GM18517 (cell line): ENCODE data around the gene GRIK4.

ENCODE experiments used
- ATAC-seq: cut with Tn5 transposase; IDR thresholded peaks from one replicate; pipeline ENCODE4 v1.9.1; 2021; ENCODE audit warnings: mild to moderate bottlenecking, moderate library complexity; ENCODE audit not compliant: unreplicated experiment

Gene GRIK4

DNA sequence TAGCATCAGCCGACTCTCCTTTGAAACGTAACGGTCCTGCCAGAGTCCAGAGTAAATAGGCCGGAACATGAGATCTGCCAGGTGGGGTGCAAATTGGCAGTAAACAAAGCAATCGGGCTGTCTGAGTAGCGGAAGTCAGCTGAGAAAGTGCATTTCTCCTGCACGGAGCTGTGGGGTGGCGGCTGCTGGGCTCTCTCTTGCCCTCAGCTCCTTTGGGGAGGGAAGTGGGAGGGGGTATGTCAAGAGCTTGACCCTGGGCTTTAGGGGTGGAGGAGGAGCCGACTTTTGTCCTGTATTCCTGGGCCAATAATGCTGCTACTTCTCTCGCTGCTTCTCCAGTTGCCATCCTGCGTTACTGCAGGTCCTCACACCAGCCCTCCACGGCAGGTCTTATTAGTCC is 11.6 kb downstream of the GRIK4 start:
- ATAC-seq = no peak

DNA sequence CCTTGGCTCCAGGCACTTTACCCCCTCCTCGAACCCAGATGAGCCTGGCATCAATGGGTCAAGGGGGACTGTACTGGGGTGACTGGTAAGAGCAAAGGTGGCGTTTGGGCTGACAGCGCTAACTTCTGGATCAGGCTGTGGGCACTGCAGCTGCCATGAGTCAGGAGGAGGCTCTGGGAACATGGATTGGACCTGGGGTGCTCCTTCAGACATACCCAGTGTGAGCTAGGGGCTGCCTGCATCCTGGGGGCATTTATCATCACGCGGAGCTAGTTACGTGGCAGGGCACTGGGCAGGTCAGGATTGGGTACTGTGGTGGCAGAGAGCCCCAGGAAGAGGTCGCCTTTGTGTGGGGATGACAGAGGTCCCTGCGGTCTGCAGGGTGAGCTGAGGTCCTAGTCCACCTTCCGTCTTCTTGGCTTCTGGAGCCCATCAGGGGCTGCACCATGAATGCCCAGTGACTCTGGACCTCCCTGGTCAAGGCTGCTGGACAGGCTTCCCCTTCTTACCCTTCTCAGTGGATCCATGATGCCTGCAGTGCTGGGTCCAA is 13.1 kb downstream of the GRIK4 start:
- no peak for ATAC-seq

DNA sequence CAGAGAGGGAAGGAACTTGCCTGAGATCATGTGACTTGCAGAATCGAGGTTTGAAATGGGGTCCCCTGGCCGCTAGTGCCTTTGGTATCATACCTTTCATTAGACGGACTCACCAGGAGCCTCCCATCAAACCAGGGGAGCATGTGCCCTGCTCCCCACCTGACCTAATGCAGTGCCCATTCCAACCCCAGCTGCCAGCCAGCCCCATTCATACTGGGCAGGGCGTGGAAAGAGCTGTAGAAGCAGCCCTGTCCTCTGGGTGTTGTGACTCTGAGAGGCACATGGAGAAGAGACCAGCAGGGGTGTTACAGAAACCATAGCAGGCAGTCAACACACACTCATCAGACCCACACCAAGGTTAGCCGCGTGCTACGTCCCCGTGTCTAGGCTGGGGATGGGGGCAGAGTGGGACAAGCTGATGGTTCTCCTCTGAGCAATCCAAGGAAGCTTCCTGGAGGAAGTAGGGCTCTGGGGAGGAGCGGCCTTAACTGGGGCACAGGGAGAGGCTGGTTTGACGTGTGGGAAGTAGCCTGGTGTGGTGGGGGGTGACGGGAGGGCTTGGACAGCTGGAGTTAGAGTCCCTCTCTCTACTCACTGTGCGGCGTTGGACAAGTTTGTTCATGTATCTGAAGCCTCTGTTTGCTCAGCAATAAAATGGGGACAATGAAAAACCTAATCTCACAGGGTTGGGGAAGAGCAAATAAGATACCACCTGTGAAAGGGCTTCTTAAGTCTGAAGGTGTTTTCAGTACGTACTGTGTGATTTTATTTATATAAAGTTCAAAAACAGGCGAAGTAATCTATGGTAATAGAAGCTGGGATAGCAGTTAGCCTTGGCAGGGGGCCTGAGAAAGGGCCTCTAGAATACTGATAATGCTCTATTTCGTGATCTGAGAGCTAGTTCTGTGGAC is 14.0 kb downstream of the GRIK4 start:
- no peak for ATAC-seq

DNA sequence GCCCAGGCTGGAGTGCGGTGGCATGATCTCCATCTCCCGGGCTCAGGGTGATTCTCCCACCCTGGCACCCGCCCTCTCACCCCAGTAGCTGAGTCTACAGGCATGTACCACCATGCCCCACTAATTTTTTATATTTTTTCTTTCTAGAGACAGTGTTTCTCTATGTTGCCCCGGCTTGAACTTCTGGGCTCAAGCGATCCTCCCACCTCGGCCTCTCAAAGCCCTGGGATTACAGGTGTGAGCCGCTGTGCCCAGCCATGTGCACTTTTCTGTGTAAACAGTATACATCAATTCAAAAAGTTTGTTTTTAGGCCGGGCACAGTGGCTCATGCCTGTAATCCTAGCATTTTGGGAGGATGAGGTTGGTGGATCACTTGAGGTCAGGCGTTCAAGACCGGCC is 14.7 kb downstream of the GRIK4 start:
- ATAC-seq = no peak

DNA sequence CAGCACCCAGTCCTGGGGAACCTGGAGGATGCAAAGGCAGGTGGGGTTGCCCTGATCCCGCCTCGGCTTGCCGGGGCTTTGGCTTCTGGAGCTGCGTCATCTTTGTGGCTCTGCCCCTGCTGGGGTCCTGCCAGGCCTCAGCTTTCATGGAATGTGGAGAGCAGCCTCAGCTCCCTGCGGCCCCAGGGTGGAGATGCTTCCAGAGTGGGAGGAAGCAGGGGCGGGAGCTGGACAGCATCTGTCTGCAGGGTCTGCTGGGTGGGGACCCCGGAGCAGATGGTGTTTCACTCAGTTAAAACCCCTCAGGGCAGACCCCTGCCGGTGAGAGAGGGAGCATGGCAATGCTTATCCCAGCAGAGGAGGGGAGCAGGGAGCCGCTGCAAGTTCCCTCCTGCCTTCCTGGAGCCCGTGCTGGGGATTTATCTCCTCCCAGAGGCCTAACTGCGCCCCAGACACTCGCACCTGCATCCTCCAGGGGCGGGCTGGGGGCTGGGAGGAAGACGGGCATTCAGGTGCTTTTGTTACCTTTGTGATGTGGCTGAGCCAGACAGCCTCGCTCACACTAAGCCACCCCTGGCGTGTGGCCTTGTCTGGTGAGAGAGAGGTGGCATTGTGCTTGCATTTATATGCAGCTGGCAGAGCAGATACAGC is 15.7 kb downstream of the GRIK4 start:
- ATAC-seq = no peak

DNA sequence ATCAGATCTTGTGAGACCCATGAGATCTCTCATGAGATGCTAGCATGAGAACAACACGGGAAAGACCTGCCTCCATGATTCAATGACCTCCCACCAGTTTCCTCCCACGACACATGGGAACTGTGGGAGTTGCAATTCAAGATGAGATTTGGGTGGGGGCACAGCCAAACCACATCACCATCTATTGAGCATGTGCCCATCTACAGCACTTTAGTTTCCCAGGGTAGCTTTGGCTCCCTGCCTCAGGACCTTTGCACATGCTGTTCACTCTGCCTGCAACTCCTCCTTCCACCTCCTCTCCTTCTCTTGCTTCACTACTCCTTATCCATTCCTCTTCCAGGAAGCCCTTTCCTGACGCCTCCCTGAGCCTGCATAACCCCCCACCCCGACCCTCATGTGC is 17.2 kb downstream of the GRIK4 start:
- no peak for ATAC-seq

DNA sequence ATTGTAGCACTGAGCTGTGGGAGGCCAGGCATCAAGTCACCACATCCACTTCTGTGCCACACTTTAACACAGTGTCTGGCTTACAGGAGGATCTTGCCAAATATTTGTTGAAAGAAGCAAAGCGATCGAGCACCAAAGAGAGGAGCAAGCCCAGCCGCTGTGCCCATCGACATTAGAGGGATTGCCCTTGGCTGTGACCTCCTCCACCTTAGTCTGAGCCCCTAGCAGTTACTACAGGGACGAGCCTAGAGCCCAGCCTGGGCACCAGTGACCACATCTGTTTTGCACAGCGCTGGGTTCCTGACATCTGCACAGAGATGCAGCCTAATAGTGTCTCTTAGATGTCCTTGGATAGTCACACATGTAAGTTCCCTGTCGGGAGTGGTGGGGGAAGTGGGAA is 17.7 kb downstream of the GRIK4 start:
- no peak for ATAC-seq

DNA sequence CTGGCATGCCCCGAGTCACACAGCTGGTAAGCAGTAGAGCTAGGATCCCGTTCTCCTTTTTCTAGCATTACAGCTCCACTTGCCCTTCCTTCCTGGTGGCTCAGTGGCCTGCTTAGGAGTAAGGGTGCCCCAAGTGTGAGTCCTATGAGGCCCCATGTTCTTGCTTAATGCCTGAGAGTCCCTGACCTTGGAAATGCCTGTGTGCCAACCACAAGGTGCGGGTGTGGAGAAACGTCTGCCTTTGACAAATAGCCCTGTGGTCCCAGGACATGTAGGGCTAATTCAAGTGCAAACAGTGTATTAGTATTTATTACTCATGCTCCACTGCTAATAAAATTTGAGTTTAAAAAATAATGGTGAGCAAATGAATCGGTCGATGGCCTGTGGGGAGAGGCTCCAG is 18.4 kb downstream of the GRIK4 start:
- ATAC-seq = no peak

DNA sequence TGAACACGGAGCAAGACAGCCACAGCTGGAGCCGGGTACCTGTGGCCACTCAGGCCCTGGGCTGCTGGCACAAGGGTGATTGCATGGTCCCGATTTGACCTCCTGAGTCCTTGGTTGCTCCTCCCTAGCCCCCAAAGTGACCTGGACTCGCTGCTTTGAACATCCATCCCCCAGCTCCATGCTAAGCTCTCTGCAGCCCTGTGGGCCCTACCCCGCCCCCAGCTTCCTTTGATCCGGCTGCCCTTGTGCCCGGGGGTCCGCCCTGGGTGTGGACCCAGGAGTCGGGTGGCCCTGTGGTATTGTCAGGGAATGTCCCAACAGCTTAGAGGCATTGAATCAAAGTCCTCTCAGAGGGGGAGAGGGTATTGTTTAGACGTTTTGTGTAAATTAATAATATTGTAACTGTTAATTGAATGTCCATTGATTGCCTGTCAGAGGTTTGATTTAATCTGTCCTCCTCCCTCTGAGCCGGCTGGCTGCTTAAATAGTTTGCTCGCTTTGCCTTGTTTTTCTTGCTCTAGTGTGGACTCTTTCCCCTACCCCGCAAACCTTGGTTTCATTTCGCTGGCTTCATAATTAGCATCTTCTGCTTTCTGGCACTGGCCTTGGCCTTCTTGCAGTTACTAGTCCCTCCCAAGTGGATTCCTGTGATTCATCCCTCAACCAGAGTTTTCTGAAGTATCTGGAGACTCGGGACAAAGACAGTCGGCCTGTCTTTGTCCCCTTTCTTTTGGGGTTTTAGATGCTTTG is 20.7 kb downstream of the GRIK4 start:
- ATAC-seq = no peak

DNA sequence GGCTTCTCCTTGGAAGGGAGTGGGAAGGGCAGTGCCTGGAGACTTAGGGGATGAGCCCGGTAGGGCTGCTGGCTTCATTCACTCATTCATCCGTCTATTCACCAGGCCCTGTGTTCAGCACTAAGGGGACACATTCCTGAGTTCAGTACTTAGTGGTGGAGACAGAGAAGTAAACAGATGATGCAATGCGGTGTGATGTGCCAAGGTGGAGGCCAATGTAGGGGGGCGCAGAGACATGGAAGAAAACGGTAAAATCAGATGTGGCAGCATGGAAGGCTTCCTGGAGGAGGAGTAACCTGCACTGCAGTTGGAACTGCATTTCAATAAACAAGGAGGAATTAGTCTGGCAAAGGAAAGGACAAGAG is 21.3 kb downstream of the GRIK4 start:
- ATAC-seq = no peak

DNA sequence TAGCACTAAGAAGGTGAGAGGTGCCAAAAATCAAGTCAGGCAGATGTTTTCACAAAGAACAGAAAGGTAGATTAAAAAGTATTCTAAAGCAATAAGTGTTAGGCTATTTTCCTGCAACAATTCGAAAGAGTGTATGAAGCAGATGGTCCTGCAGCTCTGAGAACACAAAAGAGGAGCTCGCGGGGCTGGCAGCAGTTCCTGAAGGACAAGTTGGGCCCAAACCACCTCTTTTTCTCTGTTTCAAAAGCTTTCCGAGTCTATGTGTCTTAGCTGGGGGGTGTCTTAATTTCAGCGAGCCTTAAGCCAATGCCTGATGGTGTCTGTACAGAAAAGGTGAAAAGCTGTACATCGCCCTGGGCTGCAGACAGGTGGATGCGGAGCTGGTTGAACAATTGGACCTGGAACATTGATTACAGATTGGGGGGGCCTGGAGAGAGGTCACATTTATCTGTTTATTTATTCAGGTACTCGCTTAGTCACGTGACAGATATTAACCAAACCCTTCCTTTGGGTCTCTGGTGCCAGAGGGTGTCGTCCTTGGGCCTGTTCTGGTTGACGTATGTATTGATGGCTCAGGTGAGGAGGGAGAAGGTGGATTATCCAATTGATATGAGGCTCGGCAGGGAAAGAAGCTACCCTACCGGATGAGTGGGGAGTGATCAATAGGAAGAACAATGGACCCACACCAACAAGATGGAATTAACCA is 24.7 kb downstream of the GRIK4 start:
- ATAC-seq = no peak

DNA sequence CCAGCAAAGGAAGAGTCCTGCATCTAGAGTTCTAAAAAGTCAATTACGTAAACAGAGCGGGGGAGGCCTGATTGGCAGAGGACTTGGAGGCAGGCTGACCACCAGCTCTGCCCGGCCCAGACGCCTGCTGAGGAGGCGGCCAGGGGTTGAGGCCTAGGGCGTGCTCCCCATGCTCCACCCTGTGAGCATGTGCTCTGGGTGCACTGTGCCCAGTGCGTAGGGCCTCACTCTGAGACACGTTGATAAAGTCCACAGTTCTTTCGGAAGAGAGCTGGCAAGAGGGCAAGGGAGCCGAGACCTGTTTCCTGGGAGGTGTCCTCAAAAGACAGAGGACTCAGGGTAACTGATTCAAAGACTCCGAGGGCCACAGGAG is 25.2 kb downstream of the GRIK4 start:
- ATAC-seq = no peak

DNA sequence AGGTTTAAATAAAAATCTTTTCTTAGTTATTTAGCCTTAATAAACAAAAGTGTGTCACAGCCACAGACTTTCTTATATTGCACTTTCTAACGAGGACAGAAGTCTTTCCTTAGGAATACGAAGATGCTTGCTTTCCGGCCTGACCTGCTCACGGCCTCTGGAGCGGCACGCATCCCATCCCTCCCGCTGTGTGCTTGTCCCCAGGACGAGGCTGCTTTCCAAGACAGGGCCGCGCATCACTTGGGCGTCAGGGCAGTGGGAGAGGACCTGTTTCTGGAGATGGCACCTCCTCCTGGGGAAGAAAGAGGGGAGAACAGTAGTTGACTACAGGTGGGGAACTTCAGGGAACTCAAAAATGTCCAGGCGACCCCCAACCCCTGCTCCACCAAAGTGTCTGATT is 26.4 kb downstream of the GRIK4 start:
- ATAC-seq = no peak

DNA sequence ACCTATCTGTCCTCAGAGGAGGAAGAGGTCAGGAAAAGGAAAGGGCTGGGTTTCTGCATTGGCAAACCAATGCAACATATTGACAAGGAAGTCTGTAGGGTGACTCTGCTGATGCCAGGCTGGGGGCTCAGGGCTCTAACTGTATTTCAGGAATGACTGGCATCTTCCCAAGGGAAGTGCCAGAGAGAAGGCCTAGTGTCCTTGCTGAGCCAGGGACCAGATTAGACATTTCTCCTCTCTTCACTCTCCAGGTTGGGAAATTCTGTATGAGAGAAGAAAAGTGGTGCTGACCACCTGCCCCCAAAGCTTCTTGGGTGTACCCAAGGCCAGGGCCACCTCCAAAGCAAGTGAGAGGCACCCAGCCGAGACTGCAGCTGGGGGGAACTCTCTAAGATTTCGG is 27.2 kb downstream of the GRIK4 start:
- ATAC-seq = no peak

DNA sequence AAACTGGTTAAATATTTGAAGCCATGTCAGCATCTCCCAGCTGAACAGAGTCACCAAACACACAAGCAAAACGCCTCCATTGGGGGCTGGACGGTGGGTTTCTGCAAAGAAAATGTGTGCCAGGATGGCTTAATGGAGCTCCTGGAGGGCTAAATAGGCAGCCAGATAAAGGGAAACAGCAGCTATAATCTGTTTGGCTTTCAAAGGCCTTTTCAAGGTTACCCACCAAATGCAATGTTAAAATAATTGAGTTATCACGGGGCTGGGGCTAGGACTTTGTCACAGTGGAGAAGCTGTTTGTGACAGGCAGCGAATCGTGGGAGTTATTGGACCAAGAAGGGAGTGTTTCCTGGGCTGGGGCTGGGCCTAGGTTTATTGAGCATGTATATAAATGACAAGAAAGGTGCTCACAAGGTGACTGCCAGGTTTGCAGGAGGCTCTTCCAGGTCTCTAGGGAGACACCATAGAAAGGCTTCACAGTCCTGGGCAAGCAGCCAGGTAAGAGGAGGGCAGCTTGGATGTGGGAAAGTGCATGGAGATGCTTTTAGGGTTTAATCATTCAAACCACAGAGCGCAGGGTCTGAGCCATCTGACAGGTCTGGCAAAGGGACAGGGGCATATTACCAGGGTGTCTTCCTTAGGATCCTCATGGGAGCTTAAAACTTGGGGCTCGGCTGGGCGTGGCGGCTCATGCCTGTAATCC is 28.3 kb downstream of the GRIK4 start:
- ATAC-seq = no peak

DNA sequence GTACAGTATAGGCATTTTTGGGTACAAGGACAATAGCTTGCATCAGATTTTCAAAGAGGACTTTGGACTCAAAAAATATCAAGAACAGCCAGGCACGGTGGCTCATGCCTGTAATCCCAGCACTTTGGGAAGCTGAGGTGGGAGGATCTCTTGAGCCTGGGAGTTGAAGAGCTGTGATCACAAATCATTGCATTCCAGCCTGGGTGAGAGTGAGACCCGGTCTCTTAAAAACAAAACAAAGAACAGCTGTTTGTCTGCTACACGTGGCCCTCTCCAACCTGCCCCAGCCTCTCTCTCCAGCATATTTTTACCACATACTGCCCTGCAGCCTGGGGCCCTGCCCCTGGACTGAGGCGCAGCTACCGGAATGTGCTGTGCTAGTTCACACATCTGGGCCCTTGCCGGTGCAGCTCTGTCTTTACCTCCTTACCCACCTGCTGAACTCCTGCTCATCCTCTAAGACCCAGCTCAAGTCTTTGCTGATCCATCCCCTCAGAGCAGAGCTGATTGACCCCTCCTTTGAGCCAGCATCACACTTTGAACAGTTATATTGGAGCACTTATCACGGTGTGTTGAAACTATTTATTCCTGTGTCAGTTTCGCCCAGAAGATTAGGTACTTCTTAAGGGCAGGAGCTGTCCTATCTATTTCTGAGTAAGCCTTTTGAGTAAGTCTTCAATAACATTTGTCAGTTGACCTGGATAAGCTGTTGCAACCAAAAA is 29.4 kb downstream of the GRIK4 start:
- ATAC-seq = no peak

DNA sequence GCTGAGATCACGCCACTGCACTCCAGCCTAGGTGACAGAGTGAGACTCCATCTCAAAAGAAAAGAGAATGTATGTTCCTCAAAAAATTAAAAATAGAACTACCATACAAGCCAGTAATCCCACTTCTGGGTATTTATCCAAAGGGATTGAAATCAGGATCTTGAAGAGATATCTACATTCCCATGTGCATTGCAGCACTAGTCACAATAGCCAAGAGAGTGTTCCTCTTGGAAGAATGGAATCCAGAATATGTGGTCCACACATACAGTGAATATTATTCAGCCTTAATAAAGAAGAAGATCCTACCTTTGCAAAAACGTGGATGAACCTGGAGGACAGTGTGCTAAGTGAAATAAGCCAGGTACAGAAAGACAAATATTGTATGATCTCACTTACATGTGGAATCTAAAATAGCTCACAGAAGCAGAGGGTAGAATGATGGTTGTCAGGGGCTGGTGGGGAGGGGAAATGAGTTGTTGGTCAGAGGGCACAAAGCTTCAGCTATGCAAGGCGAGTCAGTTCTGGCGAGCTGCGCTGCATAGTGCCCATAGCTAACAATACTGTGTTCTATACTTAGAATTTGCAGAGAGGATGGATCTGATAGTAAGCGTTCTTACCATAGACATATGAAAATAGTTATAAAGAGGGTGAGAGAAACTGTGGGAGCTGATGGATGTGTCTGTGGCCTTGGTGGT is 32.1 kb downstream of the GRIK4 start:
- ATAC-seq = no peak

DNA sequence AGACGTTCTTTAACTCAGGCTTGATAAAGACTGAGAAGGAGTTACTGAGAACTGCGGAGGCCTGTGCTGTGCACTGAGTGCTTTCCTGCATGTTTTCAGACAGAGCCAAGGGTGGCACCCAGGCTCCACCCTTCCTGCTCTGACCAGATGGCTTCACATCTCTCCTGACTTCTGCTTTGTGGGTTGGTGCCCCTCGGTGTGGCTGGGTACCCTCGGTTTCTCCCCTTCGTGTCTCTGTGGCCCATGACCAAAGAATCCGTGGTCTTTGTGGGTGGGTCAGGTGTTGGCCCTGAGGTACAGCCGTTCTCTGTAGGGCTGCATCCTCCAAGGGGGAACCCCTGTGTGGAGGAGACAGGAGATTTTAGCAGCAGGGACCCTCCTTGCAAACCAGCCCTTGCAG is 34.3 kb downstream of the GRIK4 start:
- no peak for ATAC-seq
